GM19043 (cell line): ENCODE data around the gene CCDC88C.

ENCODE experiments used
- ATAC-seq: cut with Tn5 transposase; IDR thresholded peaks from one replicate; pipeline ENCODE4 v1.9.1; 2021; ENCODE audit warnings: low read depth; ENCODE audit not compliant: unreplicated experiment

Gene CCDC88C

DNA sequence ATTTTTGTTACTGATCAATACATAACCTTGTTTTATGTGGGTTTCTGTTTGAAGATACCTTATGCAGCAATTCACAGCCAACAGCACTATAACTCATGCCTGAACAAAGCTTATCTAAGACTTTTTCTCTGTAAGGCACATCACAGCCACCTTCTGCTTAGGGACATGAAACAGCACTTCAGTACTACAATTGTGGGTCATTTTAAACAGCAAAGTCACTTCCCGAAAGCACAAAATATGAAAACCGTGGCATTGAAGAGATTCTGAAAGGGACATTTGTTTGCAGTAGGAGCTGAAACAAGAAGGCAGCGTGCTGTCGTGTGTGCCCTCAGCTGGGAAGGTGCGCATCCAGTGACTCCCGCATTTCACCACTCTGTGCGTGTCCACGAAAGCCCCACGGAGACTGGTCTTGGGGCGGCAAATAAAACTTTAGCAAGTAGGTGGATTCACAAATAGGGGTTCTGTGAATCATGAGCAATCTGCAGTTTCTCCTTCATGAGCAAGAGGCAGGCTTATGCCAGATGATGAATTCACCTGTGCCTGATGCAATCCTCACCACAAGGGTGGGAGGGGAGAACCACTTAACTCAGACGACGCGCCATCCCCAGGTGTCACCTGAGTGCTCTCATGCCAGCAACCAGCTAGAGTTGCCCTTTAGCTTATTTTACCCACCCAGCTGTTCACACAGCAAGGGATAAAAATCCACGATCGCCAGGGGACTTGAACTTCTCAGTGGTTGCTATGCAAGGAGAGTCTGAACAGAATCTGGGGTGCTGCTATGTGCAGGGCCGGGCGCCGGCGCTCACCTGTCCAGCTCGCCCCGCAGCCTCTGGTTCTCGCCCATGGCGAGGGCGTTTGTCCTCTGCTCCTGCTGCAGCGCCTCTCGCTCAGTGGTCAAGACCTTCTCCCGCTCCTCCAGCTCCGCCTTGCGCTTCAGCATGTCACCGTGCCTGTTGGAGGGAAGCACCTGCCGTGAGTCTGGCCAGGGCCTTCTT is 118.2 kb downstream of the CCDC88C start:
- ATAC-seq: no peak

DNA sequence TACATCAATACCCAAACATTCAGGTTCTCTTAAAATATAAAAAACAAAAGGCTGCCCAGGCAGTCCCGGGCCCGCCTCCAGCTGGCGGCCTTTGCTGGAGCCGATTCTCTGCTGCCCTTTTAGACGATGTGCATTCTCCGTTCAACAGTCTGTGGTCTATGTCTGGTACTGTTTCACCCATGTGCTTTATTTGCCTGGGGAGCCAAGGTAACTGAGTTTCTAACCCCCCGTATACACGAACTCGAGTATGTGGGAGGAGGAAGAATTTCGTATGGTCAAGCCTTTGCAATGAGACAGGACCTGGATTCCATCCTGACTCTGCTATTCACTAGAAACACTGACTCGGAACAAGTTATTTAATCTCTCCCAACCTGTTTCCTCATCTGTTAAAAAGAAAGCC is 119.0 kb downstream of the CCDC88C start:
- no peak for ATAC-seq

DNA sequence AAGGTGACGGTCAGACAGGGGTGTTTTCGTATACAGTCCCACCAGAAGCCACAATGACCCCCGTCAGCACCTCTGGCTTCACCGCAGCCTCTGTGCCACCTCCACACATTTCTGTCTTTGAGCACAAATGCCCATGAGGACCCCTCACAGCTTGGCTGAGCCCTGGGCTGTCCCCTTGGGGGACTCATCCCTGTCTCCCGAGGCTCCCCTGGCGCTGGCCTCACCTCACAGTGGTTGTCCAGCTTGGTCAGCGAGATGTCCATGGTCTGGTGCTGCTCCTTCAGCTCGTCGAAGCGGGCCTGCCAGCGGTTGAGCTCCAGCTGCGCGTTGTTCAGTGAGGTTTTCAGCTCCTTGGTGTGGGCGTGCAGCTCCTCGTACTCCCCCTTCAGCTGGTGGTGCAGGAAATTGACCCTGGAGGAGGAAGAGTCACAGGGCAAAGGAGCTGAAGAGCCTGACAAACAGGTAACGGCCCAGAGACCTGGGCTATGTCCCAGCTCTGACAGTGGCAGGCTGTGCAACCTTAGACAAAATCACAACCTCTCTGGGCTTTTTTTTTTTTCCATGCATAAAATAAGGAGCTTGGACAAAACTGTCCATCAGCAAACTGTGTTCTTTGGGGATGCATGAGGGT is 120.4 kb downstream of the CCDC88C start:
- ATAC-seq: no peak

DNA sequence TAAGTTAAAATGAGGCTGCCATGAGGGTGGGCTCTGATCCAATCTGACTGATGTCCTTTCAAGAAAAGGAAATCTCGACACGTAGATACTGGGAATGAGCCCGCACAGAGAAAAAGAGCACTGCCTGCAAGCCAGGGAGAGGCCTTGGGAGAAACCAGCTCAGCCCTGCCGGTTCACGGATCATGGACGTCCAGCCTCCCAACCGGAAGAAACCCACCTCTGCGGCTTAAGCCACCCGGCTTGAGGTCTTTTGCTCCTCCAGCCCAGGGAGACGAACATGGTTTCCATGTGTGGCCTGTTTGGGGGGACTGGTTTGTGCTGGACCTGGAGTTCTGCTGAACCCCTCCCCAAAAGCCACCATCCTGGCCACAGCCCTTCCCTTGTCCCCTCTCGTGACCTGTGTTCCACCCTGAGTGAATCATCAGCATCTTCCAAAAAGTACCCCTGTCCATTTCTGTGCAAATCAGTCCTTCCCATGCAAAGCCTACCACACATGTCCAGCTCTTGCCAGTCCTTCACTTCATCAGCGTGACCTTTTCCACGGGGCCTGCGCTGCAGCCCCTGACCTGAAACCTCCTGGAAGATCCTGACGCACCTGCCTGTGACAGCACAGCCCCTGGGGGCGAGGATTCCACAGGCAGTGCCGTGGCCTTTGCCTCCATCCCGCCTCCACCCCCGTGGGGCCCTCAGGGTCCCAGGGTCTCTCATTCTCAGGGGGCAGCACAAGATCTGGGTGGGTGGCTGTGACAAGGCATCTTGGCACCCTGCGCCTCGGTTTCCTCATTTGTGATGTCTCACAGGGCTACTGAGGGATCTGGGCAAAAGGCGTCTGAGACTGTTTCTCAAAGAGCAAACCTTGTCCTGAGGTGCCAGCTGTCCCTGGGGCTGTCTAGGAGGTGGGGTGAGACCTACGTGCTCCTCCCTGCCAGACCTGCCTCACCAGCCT is 121.5 kb downstream of the CCDC88C start:
- no peak for ATAC-seq

DNA sequence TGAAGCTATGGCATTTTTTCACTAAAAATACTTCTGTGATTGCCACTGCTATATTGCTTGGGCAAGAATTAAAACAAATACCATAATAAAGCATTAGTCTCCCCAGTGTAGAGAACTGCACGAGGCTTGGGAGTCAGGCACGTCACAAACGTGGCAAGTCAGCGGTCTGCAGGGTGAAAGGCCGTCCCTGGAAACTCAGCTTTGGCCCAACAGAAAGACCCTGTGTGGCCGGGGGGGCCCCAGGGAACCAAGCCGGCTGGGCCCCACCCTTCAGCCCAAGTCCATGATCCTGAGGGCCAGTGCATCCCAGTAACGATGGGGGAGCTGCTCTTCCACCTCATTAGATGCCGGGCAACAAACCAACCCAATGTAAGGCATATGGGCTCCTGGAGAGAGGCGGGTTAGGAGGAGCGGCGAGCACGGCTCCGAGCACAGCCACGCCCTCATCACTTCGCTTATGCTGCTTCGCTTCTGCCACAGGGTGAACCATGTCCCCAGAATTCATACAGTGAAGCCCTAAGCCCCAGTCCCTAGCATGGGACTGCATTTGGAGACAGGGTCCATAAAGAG is 122.3 kb downstream of the CCDC88C start:
- no peak for ATAC-seq

DNA sequence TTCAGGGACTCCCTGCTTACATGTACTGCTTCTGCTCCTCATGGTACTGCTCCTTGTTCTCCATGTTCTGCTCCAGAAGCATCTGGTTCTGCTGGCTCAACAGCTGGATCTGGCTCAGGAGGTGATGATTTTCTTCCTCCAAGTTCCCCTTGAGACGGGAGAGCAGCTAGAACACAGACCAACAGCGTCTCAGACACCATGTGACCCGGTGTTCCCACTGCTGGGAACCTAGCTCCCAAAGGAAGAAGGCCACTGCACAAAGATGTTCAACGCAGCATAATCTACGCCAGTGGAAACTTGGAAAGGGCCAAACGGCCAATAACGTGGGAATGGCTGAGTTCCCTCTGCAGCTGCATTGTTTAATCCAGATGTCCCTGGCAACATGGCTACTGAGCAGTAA is 123.5 kb downstream of the CCDC88C start:
- ATAC-seq: no peak

DNA sequence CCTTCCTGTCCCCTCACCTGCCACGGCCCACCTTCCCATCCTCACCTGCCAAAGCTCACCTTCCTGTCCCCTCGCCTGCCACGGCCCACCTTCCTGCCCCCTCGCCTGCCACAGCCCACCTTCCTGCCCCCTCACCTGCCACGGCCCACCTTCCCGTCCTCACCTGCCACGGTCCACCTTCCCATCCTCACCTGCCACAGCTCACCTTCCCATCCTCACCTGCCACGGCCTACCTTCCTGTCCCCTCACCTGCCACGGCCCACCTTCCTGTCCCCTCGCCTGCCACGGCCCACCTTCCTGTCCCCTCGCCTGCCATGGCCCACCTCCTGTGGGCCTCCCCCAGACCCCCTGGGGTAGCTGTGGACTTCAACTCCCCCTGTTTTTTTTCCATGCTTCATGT is 124.3 kb downstream of the CCDC88C start:
- no peak for ATAC-seq

DNA sequence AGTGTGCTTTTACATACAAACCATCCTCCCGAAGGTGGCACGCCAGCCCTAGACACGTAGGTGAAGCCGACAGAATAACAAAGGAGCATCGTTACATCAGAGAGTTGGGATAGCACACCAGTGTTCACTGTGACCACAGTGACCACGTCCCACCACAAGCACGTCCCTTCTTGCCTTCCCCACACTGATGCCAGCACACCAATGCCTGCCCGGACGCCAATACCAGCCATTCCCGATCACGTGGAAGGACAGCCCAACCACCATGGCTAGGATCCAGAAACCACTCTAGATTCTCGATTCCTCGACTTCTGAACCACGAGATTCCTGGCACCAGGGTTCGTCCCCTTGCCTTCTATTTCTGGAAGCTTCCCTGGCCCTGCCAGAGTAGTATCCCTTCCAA is 125.1 kb downstream of the CCDC88C start:
- no peak for ATAC-seq

DNA sequence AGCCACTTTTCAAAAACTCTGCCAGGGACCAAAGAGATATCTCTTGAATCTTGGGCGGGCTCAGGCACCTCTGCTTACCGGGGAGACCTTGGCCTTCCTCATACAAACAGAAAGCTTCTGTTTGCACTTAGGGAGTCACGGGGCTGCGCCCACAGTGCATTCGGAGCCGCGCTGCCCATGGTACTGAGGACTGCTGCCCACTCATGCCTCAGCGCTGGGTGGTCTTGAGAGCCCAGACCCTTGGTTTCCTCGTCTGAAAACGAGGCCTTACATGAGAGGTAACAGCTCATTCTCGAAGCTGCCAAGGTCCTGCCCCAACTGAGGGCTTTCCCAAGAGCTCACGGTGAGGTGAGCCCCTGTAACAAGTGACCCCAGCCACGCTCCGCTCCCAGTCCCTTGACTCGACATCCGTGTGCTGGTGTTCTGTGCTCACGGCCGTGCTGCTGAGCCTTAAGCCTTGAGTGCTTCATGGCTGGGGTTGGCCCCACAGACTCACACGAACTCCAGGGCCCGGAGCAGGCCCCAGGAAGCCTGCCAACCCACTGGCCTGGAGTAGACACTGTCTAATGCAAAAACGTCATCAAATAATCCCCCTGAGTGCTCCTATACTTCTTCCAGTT is 125.7 kb downstream of the CCDC88C start:
- ATAC-seq: no peak

DNA sequence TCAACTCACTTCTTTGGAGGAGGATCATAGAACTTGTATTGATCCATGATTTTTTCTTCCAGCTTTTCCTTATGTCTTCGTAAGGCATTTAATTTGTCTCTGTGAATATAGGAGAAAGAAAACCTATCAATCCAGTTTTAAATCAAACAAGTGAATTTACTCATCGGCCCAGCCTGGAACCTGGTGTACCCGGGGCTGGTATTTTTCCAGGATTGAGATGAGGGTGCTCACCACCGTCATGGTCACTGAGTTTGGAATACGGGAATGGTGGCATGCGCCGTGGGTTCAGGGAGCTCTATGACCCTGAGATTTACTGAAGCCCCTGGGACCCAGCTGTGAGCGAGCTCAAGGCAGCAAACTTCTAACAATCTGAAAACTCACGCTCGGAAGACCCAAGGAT is 126.6 kb downstream of the CCDC88C start:
- no peak for ATAC-seq

DNA sequence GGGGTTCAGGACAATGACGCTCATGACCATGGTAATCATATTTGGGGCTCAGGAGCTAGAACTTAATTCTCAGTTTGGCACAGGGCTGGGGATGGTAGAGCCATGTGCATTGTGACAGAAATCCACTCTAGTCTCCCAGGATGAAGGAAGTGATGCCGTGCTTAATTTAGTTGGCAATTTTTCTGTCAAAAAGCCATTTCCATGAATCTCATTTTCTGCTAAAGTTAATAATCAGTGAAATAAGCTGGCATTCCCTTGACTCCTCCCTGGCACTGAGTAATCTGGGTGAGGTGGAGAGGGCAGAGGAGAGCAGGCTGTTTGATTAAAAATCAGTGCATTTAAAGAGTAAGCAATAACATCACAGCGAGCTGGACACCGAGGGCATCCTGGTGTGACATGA is 128.2 kb downstream of the CCDC88C start:
- no peak for ATAC-seq

DNA sequence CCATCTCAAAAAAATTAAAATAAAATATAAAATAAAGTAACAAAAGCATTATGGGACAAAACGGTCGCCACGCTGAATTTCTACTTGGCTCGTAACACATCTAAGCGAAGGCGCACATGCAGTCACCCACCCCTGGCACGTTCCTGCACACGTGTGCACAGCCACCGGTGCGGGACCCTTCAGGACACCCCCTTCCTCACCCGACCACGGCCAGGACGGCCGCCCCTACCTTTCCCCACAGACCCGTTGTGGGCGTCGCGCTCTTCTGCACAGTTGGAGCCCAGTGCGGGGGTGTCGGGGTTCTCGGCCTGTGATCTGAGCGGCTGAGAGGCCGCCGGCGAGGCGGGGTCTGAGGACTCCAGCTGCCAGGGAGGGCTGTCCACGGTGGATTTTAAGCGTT is 128.7 kb downstream of the CCDC88C start:
- ATAC-seq: no peak

DNA sequence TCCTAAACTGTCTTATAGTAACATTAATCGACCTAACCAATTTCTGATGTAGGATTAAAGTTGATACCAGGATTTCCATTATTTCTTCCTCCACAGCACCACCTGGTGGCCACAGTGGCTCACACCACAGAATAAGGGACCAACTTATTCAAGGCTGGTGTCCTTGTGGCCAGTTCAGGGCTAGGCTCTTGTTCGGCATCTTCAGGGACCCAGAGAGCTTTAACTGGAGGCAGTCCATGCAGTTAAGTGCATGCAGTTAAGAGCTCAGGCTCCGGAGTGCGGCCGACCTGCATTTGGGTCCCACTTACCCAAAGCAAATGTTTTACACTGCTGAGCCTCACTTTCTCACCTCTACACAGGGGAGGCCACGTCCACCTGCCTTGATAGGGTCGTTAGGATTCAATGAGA is 131.1 kb downstream of the CCDC88C start:
- ATAC-seq: no peak

DNA sequence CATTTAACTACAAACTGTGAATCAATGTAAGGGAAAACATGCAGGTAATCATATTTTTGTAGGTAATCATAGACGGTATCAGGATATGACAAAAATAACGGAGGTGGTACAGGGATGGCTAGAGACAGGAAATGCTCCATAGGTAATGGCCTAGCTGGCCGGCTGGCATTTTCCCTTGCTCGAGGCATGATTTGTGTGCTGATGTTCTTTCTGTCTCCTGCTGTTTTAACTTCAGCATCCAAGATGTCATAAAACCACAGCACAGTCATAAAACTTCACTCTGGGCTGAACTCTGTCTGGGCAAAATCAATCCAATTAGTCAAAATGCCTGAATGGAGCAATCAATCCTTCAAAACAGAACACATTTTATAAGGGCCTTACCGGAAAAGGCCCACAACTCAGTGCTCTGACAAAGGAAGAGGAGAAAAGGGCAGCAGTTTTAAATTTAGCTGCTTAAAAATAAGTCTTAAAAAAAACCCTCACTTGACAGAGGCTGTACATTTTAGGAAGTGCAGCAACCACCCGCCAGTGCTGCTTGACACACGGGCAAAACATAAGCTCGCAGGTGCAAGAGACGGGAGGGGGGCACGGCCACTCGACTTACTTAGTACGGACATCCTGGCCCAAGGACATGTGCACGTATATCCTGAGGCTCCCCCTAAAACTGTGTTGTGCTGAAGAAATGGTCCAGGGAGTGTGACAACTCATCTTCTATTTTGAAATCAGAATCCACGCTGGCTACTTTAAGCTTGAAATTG is 132.7 kb downstream of the CCDC88C start:
- ATAC-seq: no peak

DNA sequence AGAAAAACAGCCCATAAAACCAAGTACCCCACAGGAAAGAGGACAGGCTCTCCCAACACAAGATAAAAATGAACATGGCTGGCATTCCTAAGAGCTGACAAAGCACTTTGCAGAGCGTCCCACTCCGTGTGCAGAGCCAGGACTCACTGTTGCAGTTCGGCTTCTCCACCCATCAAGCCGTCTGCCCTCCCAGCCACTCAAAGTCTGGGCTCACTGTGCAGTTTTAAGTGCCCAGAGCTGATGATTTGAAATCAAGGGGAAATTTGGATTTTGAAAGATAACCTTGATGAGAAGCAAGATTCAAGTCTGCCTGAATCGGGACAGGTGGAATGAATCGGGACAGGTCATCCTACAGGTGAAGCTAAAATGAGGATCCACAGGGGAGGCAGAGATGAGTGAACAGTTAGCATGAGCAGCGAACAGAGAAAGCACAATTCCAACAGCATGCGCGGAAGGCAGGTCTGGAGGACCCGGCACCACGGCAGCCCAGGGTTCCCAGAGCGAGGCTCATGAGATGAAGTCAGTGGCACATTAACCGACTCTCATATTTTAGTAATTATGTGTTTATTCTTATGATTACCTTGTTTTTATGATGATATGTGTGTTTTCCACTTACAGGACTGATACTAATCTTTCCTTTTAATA is 133.4 kb downstream of the CCDC88C start:
- no peak for ATAC-seq

DNA sequence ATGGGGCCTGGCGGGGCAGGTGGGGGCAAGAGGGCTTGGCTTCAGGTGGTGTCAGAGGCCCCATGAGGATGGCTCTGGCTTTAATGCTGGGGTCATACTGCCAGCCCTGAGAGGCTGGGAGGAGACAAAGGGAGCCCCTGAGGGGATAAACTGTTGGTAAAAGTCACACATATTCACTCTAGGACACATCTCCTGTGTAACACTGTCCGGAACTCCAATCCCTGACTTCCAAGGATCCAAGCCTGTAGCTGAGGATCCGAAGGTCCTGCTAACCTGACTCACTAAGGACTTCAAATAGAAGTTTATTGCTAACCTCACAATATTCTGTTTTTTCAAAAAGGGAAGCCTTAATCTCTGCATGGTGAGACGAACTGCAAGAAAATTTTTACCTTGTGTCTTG is 134.0 kb downstream of the CCDC88C start:
- no peak for ATAC-seq

DNA sequence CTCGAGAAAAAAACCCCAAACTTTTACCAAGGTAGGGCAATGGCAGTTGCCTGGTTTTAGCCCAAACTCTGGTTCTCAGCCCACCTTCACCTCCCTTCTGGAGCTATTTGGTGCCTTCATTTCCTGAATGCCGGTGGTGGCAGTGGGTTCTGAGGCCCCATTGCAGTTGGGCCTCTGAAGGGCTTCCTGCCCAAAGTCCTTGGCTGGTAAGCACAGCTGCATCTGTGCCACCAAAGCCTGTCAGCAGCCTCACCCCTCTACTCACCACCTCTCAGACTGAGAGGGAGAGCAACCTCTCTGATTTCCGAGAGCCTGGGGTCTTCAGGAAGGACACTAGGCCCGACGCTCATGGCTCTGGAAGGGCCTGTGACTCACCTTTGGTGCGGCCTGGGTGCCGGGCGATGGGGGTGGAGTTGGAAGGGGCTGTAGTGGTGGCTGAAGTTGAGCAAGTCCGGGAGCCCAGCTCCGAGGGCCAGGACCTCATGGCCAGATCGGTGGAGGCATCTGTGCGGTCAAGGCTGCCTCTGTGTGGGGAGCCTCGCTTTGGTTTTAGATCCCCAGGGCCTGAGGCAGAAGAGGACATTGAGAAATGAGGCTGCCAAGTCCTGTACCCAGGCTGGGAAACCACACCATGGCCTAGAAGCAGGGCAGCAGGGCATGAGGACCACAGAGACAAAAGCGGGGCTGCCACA is 134.5 kb downstream of the CCDC88C start:
- no peak for ATAC-seq

DNA sequence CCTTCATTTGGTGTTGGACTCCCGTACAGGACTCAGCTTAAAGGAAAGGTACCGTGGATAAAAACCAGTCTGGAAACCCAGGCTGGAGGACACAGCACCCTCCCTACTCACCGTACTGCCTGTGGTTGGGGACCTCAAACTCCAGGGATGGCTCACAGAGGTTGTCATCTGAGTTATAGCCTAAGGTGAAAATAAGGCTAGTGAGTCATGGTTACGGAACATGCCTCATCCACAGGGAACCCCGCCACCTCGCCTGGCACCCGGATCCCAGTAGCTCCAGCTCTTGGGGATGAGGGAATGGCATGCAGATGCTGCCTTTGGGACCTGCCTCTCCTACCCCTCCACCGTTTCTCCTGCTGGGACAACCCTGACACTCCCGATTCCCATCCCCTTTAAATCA is 136.3 kb downstream of the CCDC88C start:
- no peak for ATAC-seq
